ENCODE results near the gene ITM2B. TPM values are rescaled to one million over a fixed set of nuclear protein-coding genes. Genes with fewer than 3 reads are reported as not detected.

ITM2B gene
- total RNA-seq, 1 experiment from 2014 or later, result 178 TPM

DNA sequence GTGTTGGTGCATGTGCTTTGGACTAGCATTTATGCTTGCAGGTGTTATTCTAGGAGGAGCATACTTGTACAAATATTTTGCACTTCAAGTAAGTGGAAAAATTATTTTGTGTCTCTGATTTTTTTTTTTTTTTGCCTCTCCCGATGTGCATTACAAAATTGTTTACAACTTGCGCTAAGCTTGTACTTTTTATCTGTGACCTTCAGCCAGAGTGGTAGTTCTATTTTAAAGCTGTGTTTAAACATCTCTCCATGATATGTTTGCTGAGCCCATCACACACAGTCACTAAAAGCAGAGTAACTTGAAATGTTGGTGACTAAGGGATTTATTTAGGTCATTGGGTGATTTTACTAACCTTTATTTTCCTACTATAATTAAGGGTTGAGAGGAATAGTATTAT lies 20.8 kb downstream of the ITM2B start:
- ChIA-PET CTCF (no interaction called here), POLR2A (no interaction called here)
- ATAC-seq (no peak), DNase-seq (ENCODE audit: low spot score) (no peak)
- Mint-ChIP-seq H3K9me3 (no peaks in the 10 kb centered on the region), H3K27me3 (ENCODE audit: low read depth) (no peaks in the 10 kb centered on the region), H3K27ac (no peak overlapping the region), H3K4me1 (no peaks in the 10 kb centered on the region; the same call in 1 of the 2 replicates), H3K4me3 (no peak overlapping the region), H3K36me3 (peaks cover 38% of the 10 kb centered on the region)
- TF ChIP-seq AFF4 (CRISPR knock-in tag; IDR thresholded peaks at IDR 0.05; ENCODE audit: borderline replicate concordance) (no peak), SMAD3 (CRISPR knock-in tag; IDR thresholded peaks at IDR 0.05; ENCODE audit: borderline replicate concordance) (no peak), TEAD1 (CRISPR knock-in tag; IDR thresholded peaks at IDR 0.05) (no peak), ZNF138 (CRISPR knock-in tag; conservative IDR thresholded peaks at IDR 0.05) (no peak)
- TF ChIP-seq, protein P1, sequence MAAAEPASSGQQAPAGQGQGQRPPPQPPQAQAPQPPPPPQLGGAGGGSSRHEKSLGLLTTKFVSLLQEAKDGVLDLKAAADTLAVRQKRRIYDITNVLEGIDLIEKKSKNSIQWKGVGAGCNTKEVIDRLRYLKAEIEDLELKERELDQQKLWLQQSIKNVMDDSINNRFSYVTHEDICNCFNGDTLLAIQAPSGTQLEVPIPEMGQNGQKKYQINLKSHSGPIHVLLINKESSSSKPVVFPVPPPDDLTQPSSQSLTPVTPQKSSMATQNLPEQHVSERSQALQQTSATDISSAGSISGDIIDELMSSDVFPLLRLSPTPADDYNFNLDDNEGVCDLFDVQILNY (CRISPR knock-in tag; IDR thresholded peaks at IDR 0.05), result no peak

GRCh38 chr13:48255090-48255489 lies 22.1 kb downstream of the ITM2B start:
- Mint-ChIP-seq H3K27ac (no peak overlapping the region; the same call in 1 of the 2 replicates), H3K27me3 (ENCODE audit: low read depth) (no peaks in the 10 kb centered on the region), H3K9me3 (no peaks in the 10 kb centered on the region), H3K4me1 (no peaks in the 10 kb centered on the region; the same call in 1 of the 2 replicates), H3K4me3 (no peak overlapping the region), H3K36me3 (peaks cover 50% of the 10 kb centered on the region)
- DNase-seq (ENCODE audit: low spot score) (no peak), ATAC-seq (no peak)
- CTCF ChIA-PET, result no interaction called here
- POLR2A ChIA-PET, result no interaction called here
- TF ChIP-seq GABPB1 (CRISPR knock-in tag; IDR thresholded peaks at IDR 0.05) (no peak), OVOL2 (CRISPR knock-in tag; IDR thresholded peaks at IDR 0.05; ENCODE audit: borderline replicate concordance) (no peak)
- TF ChIP-seq, protein P2, sequence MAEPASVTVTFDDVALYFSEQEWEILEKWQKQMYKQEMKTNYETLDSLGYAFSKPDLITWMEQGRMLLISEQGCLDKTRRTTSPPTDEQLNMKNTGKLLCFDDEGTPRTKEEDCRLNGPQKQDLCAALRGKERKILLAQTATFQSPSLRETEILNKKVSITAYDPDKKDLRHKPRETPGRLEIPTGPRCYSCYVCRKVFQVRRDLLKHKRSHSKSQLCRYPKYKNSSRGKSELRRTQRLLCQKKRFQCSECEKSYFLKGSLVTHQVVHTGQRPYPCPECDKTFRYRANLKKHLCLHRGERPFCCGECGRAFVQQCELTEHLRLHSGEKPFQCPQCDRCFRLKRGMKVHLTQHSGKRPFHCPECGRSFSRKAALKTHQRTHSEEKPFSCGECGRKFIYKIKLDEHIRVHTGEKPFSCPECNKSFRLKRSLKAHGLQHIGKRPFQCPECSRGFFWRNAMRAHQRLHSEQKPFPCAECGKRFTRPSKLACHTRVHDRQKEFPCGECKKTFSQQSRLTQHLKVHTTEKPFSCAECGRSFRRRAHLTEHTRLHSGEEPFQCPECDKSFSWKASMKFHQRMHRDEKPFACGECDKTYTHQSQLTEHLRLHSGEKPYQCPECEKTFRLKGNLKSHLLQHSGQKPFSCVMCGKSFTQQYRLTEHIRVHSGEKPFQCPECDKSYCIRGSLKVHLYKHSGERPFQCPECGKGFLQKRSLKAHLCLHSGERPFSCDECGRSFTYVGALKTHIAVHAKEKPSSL (CRISPR knock-in tag; conservative IDR thresholded peaks at IDR 0.05), result no peak

GRCh38 chr13:48255954-48256353 lies 22.9 kb downstream of the ITM2B start:
- no peaks in the 10 kb centered on the region for H3K9me3 Mint-ChIP-seq
- DNase-seq (ENCODE audit: low spot score) (no peak), ATAC-seq (no peak)
- H3K4me3 Mint-ChIP-seq, result no peak overlapping the region
- H3K27me3 Mint-ChIP-seq (ENCODE audit: low read depth), result no peaks in the 10 kb centered on the region
- no peaks in the 10 kb centered on the region; the same call in 1 of the 2 replicates for H3K4me1 Mint-ChIP-seq
- POLR2A ChIA-PET, result no interaction called here
- TF ChIP-seq USF2 (CRISPR knock-in tag; IDR thresholded peaks at IDR 0.05), result no peak
- no peak for TF ChIP-seq ZNF121 (CRISPR knock-in tag; IDR thresholded peaks at IDR 0.05)
- TF ChIP-seq KAT7 (CRISPR knock-in tag; IDR thresholded peaks at IDR 0.05; ENCODE audit: borderline replicate concordance), result no peak
- TF ChIP-seq NFYB (CRISPR knock-in tag; conservative IDR thresholded peaks at IDR 0.05; ENCODE audit: low read depth), result no peak
- H3K36me3 Mint-ChIP-seq, result peaks cover 56% of the 10 kb centered on the region
- CTCF ChIA-PET, result no interaction called here
- H3K27ac Mint-ChIP-seq, result no peak overlapping the region
